K562 (cell line): ENCODE data around the gene GKAP1. TPM values are rescaled to one million over a fixed set of nuclear protein-coding genes. Genes with fewer than 3 reads are reported as not detected.

ENCODE experiments used
- polyA plus RNA-seq, 8 experiments: library from polyadenylated mRNA; depleted of rRNA in 4 of 8; stranded (reverse) in 5 of 8; unstranded in 3 of 8; fragments of >200 nt; fragmentation: Nextera tagmentation in 2 of 8; fragmentation: Illumina TruSeq in 1 of 8; extraction: Ambion mirVana in 2 of 8; extraction: Trizol in 1 of 8; gene quantifications; 2 replicates each; pipeline versions ENCODE4 v1.2.1 to v1.2.3, GENCODE V29; 2011 to 2014; ENCODE audit warnings: inconsistent platforms in 1 of 8, missing spikeins in 1 of 8
- total RNA-seq, 7 experiments: library from RNA; depleted of rRNA in 6 of 7; stranded (reverse); fragments of >200 nt in 6 of 7; fragmentation: Illumina TruSeq in 2 of 7; extraction: Trizol in 2 of 7; gene quantifications; 2 replicates each; pipeline versions ENCODE4 v1.2.1 to v1.2.3, GENCODE V29; 2011 to 2021; ENCODE audit warnings: low replicate concordance in 1 of 7

Gene GKAP1
- total and polyA plus RNA-seq, 9 of the 15 experiments (the other 6 are each of a cell fraction or from before 2014, with no cell fraction given), result 1.0 to 3.8 (median 2.7) TPM

Other genes starting within 250 kb of the GKAP1 start
- gene IDNK, start 194.6 kb downstream of the GKAP1 start, total RNA-seq (2014; rRNA removed), result 0.41 and 0.57 TPM in 2 replicates
- gene IDNK, start 194.6 kb downstream of the GKAP1 start, total RNA-seq (2014; rRNA removed; fragmentation: Illumina TruSeq; extraction: Trizol), result 0.19 and 0.69 TPM in 2 replicates
- gene IDNK, start 194.6 kb downstream of the GKAP1 start, total RNA-seq (2015; rRNA removed; fragmentation: Illumina TruSeq; extraction: Trizol), result 0.43 and 0.57 TPM in 2 replicates
- 0.55 and 0.63 TPM in 2 replicates for gene IDNK, start 194.6 kb downstream of the GKAP1 start, total RNA-seq (2021)
- gene IDNK, start 194.6 kb downstream of the GKAP1 start, polyA plus RNA-seq (2011; rRNA removed), result 0.49 and 1.1 TPM in 2 replicates
- 0.78 and 0.80 TPM in 2 replicates for gene IDNK, start 194.6 kb downstream of the GKAP1 start, polyA plus RNA-seq (2014; fragmentation: Illumina TruSeq; extraction: Trizol)
- gene IDNK, start 194.6 kb downstream of the GKAP1 start, polyA plus RNA-seq (2014; fragmentation: Nextera tagmentation; extraction: Ambion mirVana), result under 1 TPM; 0.50 to 0.62 TPM
- gene IDNK, start 194.6 kb downstream of the GKAP1 start, polyA plus RNA-seq (2014; rRNA removed), result 0.46 and 0.50 TPM in 2 replicates
- gene UBQLN1, start 109.8 kb downstream of the GKAP1 start, total RNA-seq (2014; rRNA removed), result 66.0 and 87.3 TPM in 2 replicates
- gene UBQLN1, start 109.8 kb downstream of the GKAP1 start, total RNA-seq (2014; rRNA removed; fragmentation: Illumina TruSeq; extraction: Trizol), result 52.8 and 54.2 TPM in 2 replicates
- gene UBQLN1, start 109.8 kb downstream of the GKAP1 start, total RNA-seq (2015; rRNA removed; fragmentation: Illumina TruSeq; extraction: Trizol), result 41.8 and 44.4 TPM in 2 replicates
- gene UBQLN1, start 109.8 kb downstream of the GKAP1 start, total RNA-seq (2021), result 75.2 and 76.5 TPM in 2 replicates
- 89.4 and 120 TPM in 2 replicates for gene UBQLN1, start 109.8 kb downstream of the GKAP1 start, polyA plus RNA-seq (2011; rRNA removed)
- gene UBQLN1, start 109.8 kb downstream of the GKAP1 start, polyA plus RNA-seq (2014; fragmentation: Illumina TruSeq; extraction: Trizol), result 64.5 and 72.8 TPM in 2 replicates
- 10 to 100 TPM in 1 of 2 experiments, 1 to 10 TPM in 1; 7.5 to 10.2 TPM for gene UBQLN1, start 109.8 kb downstream of the GKAP1 start, polyA plus RNA-seq (2014; fragmentation: Nextera tagmentation; extraction: Ambion mirVana)
- 45.9 and 51.4 TPM in 2 replicates for gene UBQLN1, start 109.8 kb downstream of the GKAP1 start, polyA plus RNA-seq (2014; rRNA removed)
- gene KIF27, start 103.7 kb upstream of the GKAP1 start, total RNA-seq (2014; rRNA removed), result 0.54 and 0.90 TPM in 2 replicates
- gene KIF27, start 103.7 kb upstream of the GKAP1 start, total RNA-seq (2014; rRNA removed; fragmentation: Illumina TruSeq; extraction: Trizol), result 1.9 and 2.4 TPM in 2 replicates
- gene KIF27, start 103.7 kb upstream of the GKAP1 start, total RNA-seq (2015; rRNA removed; fragmentation: Illumina TruSeq; extraction: Trizol), result 2.0 and 2.1 TPM in 2 replicates
- gene KIF27, start 103.7 kb upstream of the GKAP1 start, total RNA-seq (2021), result 0.85 and 0.98 TPM in 2 replicates
- gene KIF27, start 103.7 kb upstream of the GKAP1 start, polyA plus RNA-seq (2011; rRNA removed), result 1.2 and 1.6 TPM in 2 replicates
- 0.53 and 1.1 TPM in 2 replicates for gene KIF27, start 103.7 kb upstream of the GKAP1 start, polyA plus RNA-seq (2014; fragmentation: Illumina TruSeq; extraction: Trizol)
- gene KIF27, start 103.7 kb upstream of the GKAP1 start, polyA plus RNA-seq (2014; fragmentation: Nextera tagmentation; extraction: Ambion mirVana), result under 1 TPM; 0.32 to 0.50 TPM
- 0.31 and 0.85 TPM in 2 replicates for gene KIF27, start 103.7 kb upstream of the GKAP1 start, polyA plus RNA-seq (2014; rRNA removed)
- gene HNRNPK, start 162.4 kb upstream of the GKAP1 start, total RNA-seq (2014; rRNA removed), result 618 and 644 TPM in 2 replicates
- gene HNRNPK, start 162.4 kb upstream of the GKAP1 start, total RNA-seq (2014; rRNA removed; fragmentation: Illumina TruSeq; extraction: Trizol), result 459 and 532 TPM in 2 replicates
- gene HNRNPK, start 162.4 kb upstream of the GKAP1 start, total RNA-seq (2015; rRNA removed; fragmentation: Illumina TruSeq; extraction: Trizol), result 625 and 667 TPM in 2 replicates
- 505 and 531 TPM in 2 replicates for gene HNRNPK, start 162.4 kb upstream of the GKAP1 start, total RNA-seq (2021)
- 462 and 670 TPM in 2 replicates for gene HNRNPK, start 162.4 kb upstream of the GKAP1 start, polyA plus RNA-seq (2011; rRNA removed)
- gene HNRNPK, start 162.4 kb upstream of the GKAP1 start, polyA plus RNA-seq (2014; fragmentation: Illumina TruSeq; extraction: Trizol), result 718 and 883 TPM in 2 replicates
- 100 to 1,000 TPM; 224 to 434 TPM for gene HNRNPK, start 162.4 kb upstream of the GKAP1 start, polyA plus RNA-seq (2014; fragmentation: Nextera tagmentation; extraction: Ambion mirVana)
- 740 and 789 TPM in 2 replicates for gene HNRNPK, start 162.4 kb upstream of the GKAP1 start, polyA plus RNA-seq (2014; rRNA removed)
- 3.0 and 3.2 TPM in 2 replicates for gene RMI1, start 163.0 kb upstream of the GKAP1 start, total RNA-seq (2014; rRNA removed)
- gene RMI1, start 163.0 kb upstream of the GKAP1 start, total RNA-seq (2014; rRNA removed; fragmentation: Illumina TruSeq; extraction: Trizol), result 16.7 and 19.3 TPM in 2 replicates
- 14.2 and 16.3 TPM in 2 replicates for gene RMI1, start 163.0 kb upstream of the GKAP1 start, total RNA-seq (2015; rRNA removed; fragmentation: Illumina TruSeq; extraction: Trizol)
- 14.6 and 15.7 TPM in 2 replicates for gene RMI1, start 163.0 kb upstream of the GKAP1 start, total RNA-seq (2021)
- 3.0 and 4.7 TPM in 2 replicates for gene RMI1, start 163.0 kb upstream of the GKAP1 start, polyA plus RNA-seq (2011; rRNA removed)
- gene RMI1, start 163.0 kb upstream of the GKAP1 start, polyA plus RNA-seq (2014; fragmentation: Illumina TruSeq; extraction: Trizol), result 17.4 and 17.5 TPM in 2 replicates
- gene RMI1, start 163.0 kb upstream of the GKAP1 start, polyA plus RNA-seq (2014; fragmentation: Nextera tagmentation; extraction: Ambion mirVana), result 10 to 100 TPM in 1 of 2 experiments, 1 to 10 TPM in 1; 7.7 to 10.6 TPM
- 6.0 and 6.9 TPM in 2 replicates for gene RMI1, start 163.0 kb upstream of the GKAP1 start, polyA plus RNA-seq (2014; rRNA removed)